ENCODE data around the gene NKIRAS2. TPM values are rescaled to one million over a fixed set of nuclear protein-coding genes. Genes with fewer than 3 reads are reported as not detected.
A peak's percentile ranks its signal among the peaks of the same experiment; 100 is the strongest.
"Not testable (repeated sequence)": the region's sequence is repeated elsewhere in the genome, so short reads cannot be mapped to it uniquely, and the experiment has no call there.

NKIRAS2 gene
- total and polyA plus RNA-seq, 2 donors (not counting 1 experiment from before 2014, with no cell fraction given), result 18.8 to 37.7 TPM

DNA sequence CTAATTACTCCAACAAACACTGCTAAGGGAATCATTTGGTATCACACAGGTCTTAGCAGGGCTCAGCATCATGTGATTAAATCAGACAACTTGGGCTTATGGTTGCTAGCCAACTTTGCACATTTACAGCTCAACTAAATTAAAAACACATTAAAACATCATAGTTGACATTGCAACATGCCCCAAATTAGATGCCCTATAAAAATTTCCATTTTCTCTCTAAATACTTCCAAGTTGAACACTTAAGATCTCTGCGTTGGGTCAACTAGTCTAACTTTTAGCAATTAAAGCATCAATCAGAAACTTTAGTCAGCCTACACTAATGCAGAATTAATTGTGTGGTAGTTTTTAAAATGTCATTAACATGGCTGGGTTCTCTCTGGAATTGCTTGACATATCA, 14.7 kb upstream of the NKIRAS2 start:
- Histone ChIP-seq H3K4me1 (ENCODE audit: control insufficient read depth, extremely low read depth, insufficient read depth, low read length) (peaks cover 12% of the 10 kb centered on the region), H3K9me3 (ENCODE audit: control insufficient read depth, insufficient read depth, low read depth, low read length) (no peaks in the 10 kb centered on the region), H4K20me1 (ENCODE audit: control insufficient read depth, extremely low read depth, insufficient read depth, low read length) (no peaks in the 10 kb centered on the region), H3K27ac (ENCODE audit: insufficient read depth, low read length) (no peak overlapping the region), H3K4me2 (ENCODE audit: extremely low read depth, insufficient read depth, low read length) (no peak overlapping the region), H3K79me2 (ENCODE audit: control insufficient read depth, insufficient read depth, low read length) (peaks cover 88% of the 10 kb centered on the region), H3K9ac (ENCODE audit: insufficient read depth, low read length) (no peak overlapping the region), H3K4me3 (replicated peaks in 1 of 4; ENCODE audit: control extremely low read depth in 1 of 4, insufficient read depth in 1 of 4, low read depth in 3 of 4, low read length in 4 of 4) (no peak overlapping the region), H3K36me3 (ENCODE audit: control insufficient read depth, insufficient read depth, low read length) (peaks cover 4% of the 10 kb centered on the region), H3K27me3 (ENCODE audit: control insufficient read depth, insufficient read depth, low read length) (no peaks in the 10 kb centered on the region), H2AFZ (ENCODE audit: low read length) (no peak overlapping the region)
- no peak for TF ChIP-seq EZH2 (IDR thresholded peaks at IDR 0.05; ENCODE audit: low read length, missing control alignments)
- TF ChIP-seq, protein P1, sequence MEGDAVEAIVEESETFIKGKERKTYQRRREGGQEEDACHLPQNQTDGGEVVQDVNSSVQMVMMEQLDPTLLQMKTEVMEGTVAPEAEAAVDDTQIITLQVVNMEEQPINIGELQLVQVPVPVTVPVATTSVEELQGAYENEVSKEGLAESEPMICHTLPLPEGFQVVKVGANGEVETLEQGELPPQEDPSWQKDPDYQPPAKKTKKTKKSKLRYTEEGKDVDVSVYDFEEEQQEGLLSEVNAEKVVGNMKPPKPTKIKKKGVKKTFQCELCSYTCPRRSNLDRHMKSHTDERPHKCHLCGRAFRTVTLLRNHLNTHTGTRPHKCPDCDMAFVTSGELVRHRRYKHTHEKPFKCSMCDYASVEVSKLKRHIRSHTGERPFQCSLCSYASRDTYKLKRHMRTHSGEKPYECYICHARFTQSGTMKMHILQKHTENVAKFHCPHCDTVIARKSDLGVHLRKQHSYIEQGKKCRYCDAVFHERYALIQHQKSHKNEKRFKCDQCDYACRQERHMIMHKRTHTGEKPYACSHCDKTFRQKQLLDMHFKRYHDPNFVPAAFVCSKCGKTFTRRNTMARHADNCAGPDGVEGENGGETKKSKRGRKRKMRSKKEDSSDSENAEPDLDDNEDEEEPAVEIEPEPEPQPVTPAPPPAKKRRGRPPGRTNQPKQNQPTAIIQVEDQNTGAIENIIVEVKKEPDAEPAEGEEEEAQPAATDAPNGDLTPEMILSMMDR (conservative IDR thresholded peaks at IDR 0.05 in 1 of 2, IDR thresholded peaks at IDR 0.05 in 1 of 2; ENCODE audit: low read depth in 1 of 2, low read length in 2 of 2), result no peak
- DNase-seq (ENCODE audit: low read depth in 2 of 2), result no peak

DNA sequence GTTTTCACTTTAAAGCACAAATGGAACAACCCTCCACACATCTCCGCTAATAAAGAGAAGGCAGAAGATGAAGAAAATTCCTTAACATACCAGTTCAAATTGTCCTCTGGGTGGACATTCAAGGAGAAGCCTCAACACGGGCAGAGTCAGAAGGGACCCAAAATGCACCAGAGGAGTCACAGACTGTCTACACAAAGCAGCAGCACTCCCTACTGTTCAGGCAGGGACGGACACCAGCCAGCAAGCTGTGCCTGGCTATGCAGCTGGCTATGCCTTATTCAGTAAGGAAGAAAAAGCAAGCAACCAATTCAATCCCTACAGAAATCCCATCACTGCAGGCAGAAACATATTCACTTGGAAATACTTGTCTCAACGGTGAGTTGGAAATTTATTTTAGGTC, 10.7 kb upstream of the NKIRAS2 start:
- H3K27ac ChIP-seq (ENCODE audit: insufficient read depth, low read length), result no peak overlapping the region
- peaks cover 6% of the 10 kb centered on the region for H3K4me1 ChIP-seq (ENCODE audit: control insufficient read depth, extremely low read depth, insufficient read depth, low read length)
- peaks cover 1% of the 10 kb centered on the region for H3K36me3 ChIP-seq (ENCODE audit: control insufficient read depth, insufficient read depth, low read length)
- no peaks in the 10 kb centered on the region for H3K27me3 ChIP-seq (ENCODE audit: control insufficient read depth, insufficient read depth, low read length)
- peaks cover 93% of the 10 kb centered on the region for H3K79me2 ChIP-seq (ENCODE audit: control insufficient read depth, insufficient read depth, low read length)
- no peak overlapping the region for H2AFZ ChIP-seq (ENCODE audit: low read length)
- TF ChIP-seq EZH2 (IDR thresholded peaks at IDR 0.05; ENCODE audit: low read length, missing control alignments), result no peak
- TF ChIP-seq, protein P1 (conservative IDR thresholded peaks at IDR 0.05 in 1 of 2, IDR thresholded peaks at IDR 0.05 in 1 of 2; ENCODE audit: low read depth in 1 of 2, low read length in 2 of 2), result peak in 1 of 2 donors; percentile 15
- H3K4me2 ChIP-seq (ENCODE audit: extremely low read depth, insufficient read depth, low read length), result no peak overlapping the region
- no peaks in the 10 kb centered on the region for H4K20me1 ChIP-seq (ENCODE audit: control insufficient read depth, extremely low read depth, insufficient read depth, low read length)
- no peaks in the 10 kb centered on the region for H3K9me3 ChIP-seq (ENCODE audit: control insufficient read depth, insufficient read depth, low read depth, low read length)
- no peak for DNase-seq (ENCODE audit: low read depth in 2 of 2)
- H3K9ac ChIP-seq (ENCODE audit: insufficient read depth, low read length), result no peak overlapping the region
- no peak overlapping the region for H3K4me3 ChIP-seq (replicated peaks in 1 of 4; ENCODE audit: control extremely low read depth in 1 of 4, insufficient read depth in 1 of 4, low read depth in 3 of 4, low read length in 4 of 4)

DNA sequence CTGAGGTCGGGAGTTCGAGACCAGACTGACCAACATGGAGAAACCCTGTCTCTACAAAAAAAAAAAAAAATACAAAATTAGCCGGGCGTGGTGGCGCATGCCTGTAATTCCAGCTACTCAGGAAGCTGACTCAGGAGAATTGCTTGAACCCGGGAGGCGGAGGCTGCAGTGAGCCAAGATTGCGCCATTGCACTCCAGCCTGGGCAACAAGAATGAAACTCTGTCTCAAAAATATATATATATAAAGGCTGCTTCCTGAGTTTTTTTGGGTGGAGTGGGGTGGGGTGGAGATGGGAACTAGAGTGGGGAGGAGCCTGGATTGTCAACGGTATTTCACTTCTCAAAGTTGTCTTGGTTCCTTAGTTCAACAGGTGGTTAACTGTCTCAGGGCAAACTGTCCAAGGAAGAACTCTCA, 9.6 kb upstream of the NKIRAS2 start:
- Histone ChIP-seq H3K27ac (ENCODE audit: insufficient read depth, low read length) (peak overlapping the region; percentile 34), H3K79me2 (ENCODE audit: control insufficient read depth, insufficient read depth, low read length) (peaks cover 93% of the 10 kb centered on the region)
- H3K4me1 ChIP-seq (ENCODE audit: control insufficient read depth, extremely low read depth, insufficient read depth, low read length); H3K4me3 ChIP-seq (replicated peaks in 1 of 4; ENCODE audit: control extremely low read depth in 1 of 4, insufficient read depth in 1 of 4, low read depth in 3 of 4, low read length in 4 of 4); H2AFZ ChIP-seq (ENCODE audit: low read length); H3K9me3 ChIP-seq (ENCODE audit: control insufficient read depth, insufficient read depth, low read depth, low read length); H3K27me3 ChIP-seq (ENCODE audit: control insufficient read depth, insufficient read depth, low read length); H3K9ac ChIP-seq (ENCODE audit: insufficient read depth, low read length); H4K20me1 ChIP-seq (ENCODE audit: control insufficient read depth, extremely low read depth, insufficient read depth, low read length); H3K36me3 ChIP-seq (ENCODE audit: control insufficient read depth, insufficient read depth, low read length); H3K4me2 ChIP-seq (ENCODE audit: extremely low read depth, insufficient read depth, low read length): not testable (repeated sequence)
- DNase-seq (ENCODE audit: low read depth in 2 of 2), result peak; percentile 50 to 52
